ENCODE results near the gene F2R. TPM values are rescaled to one million over a fixed set of nuclear protein-coding genes. Genes with fewer than 3 reads are reported as not detected.

Gene F2R
- total RNA-seq, 2 donors from 2014 or later, result 28.5 to 43.1 TPM

DNA sequence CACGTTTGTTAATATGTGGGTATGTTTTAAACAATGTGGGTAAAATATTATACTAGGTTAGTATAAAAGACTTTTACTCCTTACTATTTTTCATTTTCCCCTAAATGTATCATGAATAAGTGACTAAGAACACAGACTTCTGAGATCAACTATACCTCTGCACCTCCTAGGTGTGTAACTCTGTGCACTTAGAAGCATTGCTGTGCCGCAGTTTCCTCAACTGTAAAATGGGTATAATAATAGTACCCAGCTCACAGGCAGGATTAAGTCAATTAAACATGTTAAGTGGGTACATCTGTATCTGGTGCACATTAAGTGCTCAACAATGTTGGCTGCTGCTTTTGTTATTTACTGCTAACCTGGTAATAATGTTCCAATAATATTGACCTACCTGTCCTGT lies 21.6 kb upstream of the F2R start:
- TF ChIP-seq, protein P1, sequence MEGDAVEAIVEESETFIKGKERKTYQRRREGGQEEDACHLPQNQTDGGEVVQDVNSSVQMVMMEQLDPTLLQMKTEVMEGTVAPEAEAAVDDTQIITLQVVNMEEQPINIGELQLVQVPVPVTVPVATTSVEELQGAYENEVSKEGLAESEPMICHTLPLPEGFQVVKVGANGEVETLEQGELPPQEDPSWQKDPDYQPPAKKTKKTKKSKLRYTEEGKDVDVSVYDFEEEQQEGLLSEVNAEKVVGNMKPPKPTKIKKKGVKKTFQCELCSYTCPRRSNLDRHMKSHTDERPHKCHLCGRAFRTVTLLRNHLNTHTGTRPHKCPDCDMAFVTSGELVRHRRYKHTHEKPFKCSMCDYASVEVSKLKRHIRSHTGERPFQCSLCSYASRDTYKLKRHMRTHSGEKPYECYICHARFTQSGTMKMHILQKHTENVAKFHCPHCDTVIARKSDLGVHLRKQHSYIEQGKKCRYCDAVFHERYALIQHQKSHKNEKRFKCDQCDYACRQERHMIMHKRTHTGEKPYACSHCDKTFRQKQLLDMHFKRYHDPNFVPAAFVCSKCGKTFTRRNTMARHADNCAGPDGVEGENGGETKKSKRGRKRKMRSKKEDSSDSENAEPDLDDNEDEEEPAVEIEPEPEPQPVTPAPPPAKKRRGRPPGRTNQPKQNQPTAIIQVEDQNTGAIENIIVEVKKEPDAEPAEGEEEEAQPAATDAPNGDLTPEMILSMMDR (conservative IDR thresholded peaks at IDR 0.05), result no peak
- Mint-ChIP-seq H3K4me3 (no peak overlapping the region), H3K4me1 (peaks cover 9% of the 10 kb centered on the region), H3K27me3 (ENCODE audit: insufficient read depth) (no peaks in the 10 kb centered on the region), H3K27ac (no peak overlapping the region), H3K9me3 (no peaks in the 10 kb centered on the region), H3K36me3 (ENCODE audit: low read depth) (peaks cover 1% of the 10 kb centered on the region)
- Histone ChIP-seq H3K36me3 (ENCODE audit: control insufficient read depth, insufficient read depth, low read length) (no peaks in the 10 kb centered on the region), H3K27me3 (ENCODE audit: control insufficient read depth, insufficient read depth, low read length, poor library complexity, severe bottlenecking) (no peaks in the 10 kb centered on the region), H3K4me1 (ENCODE audit: control insufficient read depth, insufficient read depth, low read length) (no peaks in the 10 kb centered on the region), H3K9me3 (ENCODE audit: control insufficient read depth, low read length) (no peaks in the 10 kb centered on the region), H3K27ac (ENCODE audit: low read depth, low read length) (no peak overlapping the region), H3K4me3 (ENCODE audit: low read length) (no peak overlapping the region), H3K9ac (ENCODE audit: extremely low read depth, low read length, poor library complexity, severe bottlenecking) (no peak overlapping the region)
- no peak for DNase-seq
- 83 to 100% methylated on average over 1 of the region's 2 CpGs for WGBS, 2 experiments (ENCODE audit: insufficient coverage in 1 of 2, insufficient read length in 1 of 2)

- 91 to 100% methylated on average over 6 of the region's 6 CpGs for WGBS, 2 experiments (ENCODE audit: insufficient coverage in 1 of 2, insufficient read length in 1 of 2)
- H3K36me3 Mint-ChIP-seq (ENCODE audit: low read depth), result peaks cover 1% of the 10 kb centered on the region
These were observed 20.6 kb upstream of the F2R start for GRCh38 chr5:76695346-76695745.

GRCh38 chr5:76696251-76696650 lies 19.7 kb upstream of the F2R start:
- TF ChIP-seq, protein P1 (conservative IDR thresholded peaks at IDR 0.05), result no peak
- WGBS, 2 experiments (ENCODE audit: insufficient coverage in 1 of 2, insufficient read length in 1 of 2), result 90 to 100% methylated on average over 1 of the region's 1 CpG
- no peak for DNase-seq
- H3K4me3 ChIP-seq (ENCODE audit: low read length), result no peak overlapping the region
- H3K4me1 ChIP-seq (ENCODE audit: control insufficient read depth, insufficient read depth, low read length), result no peaks in the 10 kb centered on the region
- no peak overlapping the region for H3K27ac ChIP-seq (ENCODE audit: low read depth, low read length)
- no peaks in the 10 kb centered on the region for H3K27me3 ChIP-seq (ENCODE audit: control insufficient read depth, insufficient read depth, low read length, poor library complexity, severe bottlenecking)
- no peak overlapping the region for H3K27ac Mint-ChIP-seq
- no peaks in the 10 kb centered on the region for H3K27me3 Mint-ChIP-seq (ENCODE audit: insufficient read depth)
- H3K4me1 Mint-ChIP-seq, result peaks cover 6% of the 10 kb centered on the region
- no peak overlapping the region for H3K4me3 Mint-ChIP-seq
- H3K9me3 ChIP-seq (ENCODE audit: control insufficient read depth, low read length), result no peaks in the 10 kb centered on the region
- no peaks in the 10 kb centered on the region for H3K9me3 Mint-ChIP-seq
- peaks cover 1% of the 10 kb centered on the region for H3K36me3 Mint-ChIP-seq (ENCODE audit: low read depth)
- no peak overlapping the region for H3K9ac ChIP-seq (ENCODE audit: extremely low read depth, low read length, poor library complexity, severe bottlenecking)
- no peaks in the 10 kb centered on the region for H3K36me3 ChIP-seq (ENCODE audit: control insufficient read depth, insufficient read depth, low read length)

More at GRCh38 chr5:76695346-76695745, 20.6 kb upstream of the F2R start:
- Histone ChIP-seq H3K36me3 (ENCODE audit: control insufficient read depth, insufficient read depth, low read length) (no peaks in the 10 kb centered on the region), H3K27me3 (ENCODE audit: control insufficient read depth, insufficient read depth, low read length, poor library complexity, severe bottlenecking) (no peaks in the 10 kb centered on the region), H3K4me3 (ENCODE audit: low read length) (no peak overlapping the region), H3K9ac (ENCODE audit: extremely low read depth, low read length, poor library complexity, severe bottlenecking) (no peak overlapping the region), H3K4me1 (ENCODE audit: control insufficient read depth, insufficient read depth, low read length) (no peaks in the 10 kb centered on the region), H3K27ac (ENCODE audit: low read depth, low read length) (no peak overlapping the region), H3K9me3 (ENCODE audit: control insufficient read depth, low read length) (no peaks in the 10 kb centered on the region)
- no peak overlapping the region for H3K4me3 Mint-ChIP-seq
- H3K27ac Mint-ChIP-seq, result no peak overlapping the region
- DNase-seq, result no peak
- no peaks in the 10 kb centered on the region for H3K27me3 Mint-ChIP-seq (ENCODE audit: insufficient read depth)
- TF ChIP-seq, protein P1 (conservative IDR thresholded peaks at IDR 0.05), result no peak
- H3K9me3 Mint-ChIP-seq, result no peaks in the 10 kb centered on the region
- peaks cover 9% of the 10 kb centered on the region for H3K4me1 Mint-ChIP-seq
